NT2/D1 (cell line): ENCODE data around the gene MYO5B.

Source experiments
- SUZ12 ChIP-seq: IDR thresholded peaks from 2 replicates; pipeline ENCODE4 v1.6.1; 2011; ENCODE audit not compliant: insufficient read length, insufficient read depth; ENCODE audit errors: extremely low read depth
- YY1 ChIP-seq: IDR thresholded peaks from 2 replicates; pipeline ENCODE4 v1.6.1; 2011; ENCODE audit not compliant: insufficient read length, insufficient read depth
- ZNF274 ChIP-seq: IDR thresholded peaks from 2 replicates; pipeline ENCODE4 v1.6.1; 2011; ENCODE audit warnings: mild to moderate bottlenecking, low read depth, low read length

- TF ChIP-seq SUZ12 (no peak), ZNF274 (no peak), YY1 (no peak)
Observed at GRCh38 chr18:49893036-49893435, 301.9 kb downstream of the MYO5B start.
